ENCODE data around the gene CCDC89.

The CCDC89 gene

GRCh38 chr11:85685820-85686459 lies at the start of gene CCDC89:
TSS of gene CCDC89 (minus strand) at chr11:85686195. CDS start at chr11:85686130, 65 bp downstream.
- no peak for DNase-seq

GRCh38 chr11:85732965-85733364 lies 47.0 kb upstream of the CCDC89 start:
- no peak for DNase-seq

GRCh38 chr11:85726381-85726780 lies 40.4 kb upstream of the CCDC89 start:
- DNase-seq: no peak

DNA sequence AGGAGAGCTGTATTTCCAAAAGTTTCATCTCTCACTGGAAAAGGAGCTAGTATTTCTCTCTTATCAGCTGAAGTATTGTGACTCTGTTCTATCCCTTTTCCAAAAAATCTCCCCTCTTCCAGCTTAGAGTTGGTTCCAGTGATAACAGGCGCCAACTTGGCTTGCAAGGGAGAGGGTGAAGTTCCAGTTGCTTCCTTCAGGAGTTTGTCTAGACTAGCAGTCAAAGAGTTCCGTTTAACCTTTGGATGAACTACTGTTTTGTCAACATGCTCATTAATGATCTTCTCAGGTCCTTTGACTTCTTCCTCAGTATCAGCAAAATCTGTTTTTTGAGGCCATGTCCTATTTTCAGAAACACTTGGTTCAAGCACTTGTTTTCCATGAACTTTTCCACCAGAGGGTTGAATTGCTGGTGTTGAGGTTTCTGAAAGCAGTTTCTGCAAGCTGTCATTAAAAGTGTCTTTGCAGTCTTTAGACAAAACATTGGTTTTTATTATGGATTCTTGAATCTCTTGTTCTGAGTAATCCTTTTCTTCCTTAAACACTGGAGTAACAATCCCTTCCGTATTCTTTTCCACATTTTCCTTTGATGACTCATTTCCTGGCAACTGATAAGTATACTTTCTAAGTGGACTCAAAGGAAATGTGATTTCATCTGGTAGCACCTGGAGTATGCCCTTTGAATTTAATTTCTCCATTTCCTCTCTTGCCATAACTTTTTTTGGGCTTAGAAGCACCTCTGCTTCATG lies 39.7 kb upstream of the CCDC89 start:
- DNase-seq: no peak

- no peak for DNase-seq
Measured at GRCh38 chr11:85724748-85725465, 38.9 kb upstream of the CCDC89 start.

GRCh38 chr11:85723088-85723487 lies 37.1 kb upstream of the CCDC89 start:
- no peak for DNase-seq

DNA sequence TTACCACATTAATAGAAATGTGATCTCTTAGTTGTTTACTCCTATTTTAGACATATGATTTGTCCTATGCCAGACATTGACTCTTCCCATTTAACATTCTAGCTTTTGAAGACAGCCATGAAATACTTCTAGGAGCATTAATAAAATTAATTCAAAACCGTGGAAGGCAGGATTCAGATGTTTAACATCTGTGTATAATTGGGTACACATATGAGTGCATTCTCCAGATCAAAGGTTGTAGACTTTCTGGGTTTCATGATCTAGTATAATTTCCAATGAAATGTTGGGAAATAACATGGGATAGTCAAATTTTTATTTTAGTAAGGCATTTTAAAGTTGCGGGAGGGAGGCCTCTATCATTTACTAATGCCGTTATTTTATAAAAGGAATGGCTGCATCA lies 35.2 kb upstream of the CCDC89 start:
- no peak for DNase-seq

- DNase-seq: no peak
Measured at GRCh38 chr11:85718991-85719807, 33.2 kb upstream of the CCDC89 start.

DNA sequence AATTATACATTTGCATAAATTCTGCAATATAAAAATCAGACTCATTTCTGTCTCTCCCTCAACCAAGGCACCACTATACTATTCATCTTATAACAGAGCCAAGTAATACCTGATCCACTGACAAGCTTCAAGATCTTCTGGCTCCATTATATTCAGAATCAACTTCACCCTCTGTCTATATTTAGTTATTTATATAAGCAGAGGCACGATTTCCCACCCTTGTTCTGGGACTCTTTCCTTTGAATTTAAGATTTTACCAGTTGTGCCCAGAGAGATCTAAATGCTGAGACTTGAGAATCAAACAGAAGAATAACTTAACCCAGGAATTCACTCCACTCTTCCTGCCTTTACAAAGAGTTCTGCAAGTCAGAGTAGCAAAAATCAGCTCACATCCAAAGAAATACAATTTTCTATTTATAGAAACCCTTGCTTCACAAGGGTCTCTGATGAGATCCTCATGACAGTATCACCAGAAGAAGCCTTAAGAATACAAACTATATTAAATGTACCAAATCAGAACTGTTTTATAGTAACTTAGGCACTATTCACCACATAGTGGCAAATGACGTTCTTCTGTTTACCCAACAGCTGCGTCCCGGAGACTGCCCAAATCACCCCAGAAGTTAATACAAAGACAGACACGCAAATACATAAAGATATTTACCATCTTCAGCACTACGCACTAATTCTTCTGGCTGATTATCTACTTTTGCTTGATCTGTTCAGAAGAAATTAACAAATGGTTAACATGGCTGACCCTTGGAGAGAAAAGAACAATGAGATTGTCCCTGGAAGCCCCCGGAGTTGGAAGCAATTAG lies 32.3 kb upstream of the CCDC89 start:
- no peak for DNase-seq

- DNase-seq: no peak
Measured at GRCh38 chr11:85717429-85717828, 31.4 kb upstream of the CCDC89 start.

- no peak for DNase-seq
Measured at GRCh38 chr11:85712953-85713352, 27.0 kb upstream of the CCDC89 start.

- DNase-seq: no peak
Measured at GRCh38 chr11:85710917-85711316, 24.9 kb upstream of the CCDC89 start.

DNA sequence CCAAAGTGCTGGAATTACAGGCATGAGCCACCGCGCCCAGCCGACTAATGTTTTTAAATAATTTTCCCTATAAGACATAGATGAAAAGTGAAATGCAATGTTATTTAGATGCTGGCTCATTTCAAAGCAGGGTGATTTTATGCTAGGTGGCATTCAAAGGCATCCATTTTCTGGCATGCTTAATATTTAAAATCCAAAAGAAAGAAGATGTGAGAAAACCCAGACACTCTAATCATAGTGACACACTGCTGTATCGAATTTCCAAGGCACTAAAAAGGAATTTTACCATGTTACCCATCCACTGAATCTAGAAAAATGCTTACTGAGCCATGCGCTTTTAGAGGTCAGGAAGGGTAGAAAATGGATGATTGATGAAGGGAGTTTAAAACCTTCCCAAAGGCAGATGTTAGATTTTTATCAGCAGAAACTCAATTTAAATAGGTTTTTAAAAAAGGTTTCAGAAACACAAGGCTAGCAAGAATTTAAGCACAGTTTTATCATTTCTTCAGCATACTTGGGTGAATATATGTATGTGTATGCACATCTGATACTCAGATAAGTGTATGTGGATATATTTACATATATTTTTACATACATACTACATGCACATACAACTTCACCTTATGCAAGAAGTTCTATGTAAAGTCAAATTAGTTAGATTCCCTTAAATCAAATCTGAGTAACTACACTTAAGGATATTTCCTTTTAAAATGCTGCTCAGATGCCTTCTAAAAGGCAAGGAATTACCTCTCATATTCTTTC lies 24.1 kb upstream of the CCDC89 start:
- DNase-seq: no peak

- DNase-seq: no peak
Measured at GRCh38 chr11:85705800-85706199, 19.8 kb upstream of the CCDC89 start.

- DNase-seq: no peak
Measured at GRCh38 chr11:85704967-85705366, 19.0 kb upstream of the CCDC89 start.

GRCh38 chr11:85699957-85700741 lies 14.2 kb upstream of the CCDC89 start:
- DNase-seq: no peak

DNA sequence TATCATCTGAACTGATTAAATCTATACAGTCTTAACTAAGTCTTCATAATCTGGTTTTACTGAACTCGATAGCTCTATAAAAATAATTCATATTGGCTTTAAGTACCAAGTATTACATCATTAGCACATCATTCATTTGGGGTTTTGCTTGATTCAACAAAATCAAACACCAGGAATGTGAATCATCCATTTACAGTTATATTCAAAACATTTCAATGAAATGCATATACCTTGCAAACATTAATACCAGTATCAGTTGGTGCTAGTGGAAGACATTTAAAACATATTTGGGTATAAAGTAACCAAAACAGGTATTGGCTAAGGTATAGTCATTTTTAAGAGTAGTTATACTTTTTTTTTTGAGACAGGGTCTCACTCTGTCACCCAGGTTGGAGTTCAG lies 12.2 kb upstream of the CCDC89 start:
- DNase-seq: no peak

- no peak for DNase-seq
Measured at GRCh38 chr11:85697747-85698146, 11.8 kb upstream of the CCDC89 start.

DNA sequence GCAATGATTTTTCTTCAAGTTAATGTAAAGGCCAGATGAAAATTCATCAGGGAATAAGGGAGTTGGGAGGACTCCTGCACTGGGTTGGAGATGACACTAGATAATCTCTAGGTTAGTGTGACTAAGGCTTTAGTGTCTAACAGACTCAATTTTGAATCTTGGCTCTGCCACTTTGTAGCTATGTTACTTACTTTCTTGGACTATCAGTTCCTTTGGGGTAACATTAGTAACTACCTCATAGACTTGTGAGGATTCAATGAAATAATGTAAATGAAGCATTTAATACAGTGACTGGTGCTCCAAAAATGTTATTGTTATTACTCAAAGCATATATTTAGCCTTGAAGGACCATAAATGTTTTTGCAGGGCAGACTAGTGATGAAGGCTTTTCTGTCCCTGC lies 9.6 kb upstream of the CCDC89 start:
- DNase-seq: no peak

DNA sequence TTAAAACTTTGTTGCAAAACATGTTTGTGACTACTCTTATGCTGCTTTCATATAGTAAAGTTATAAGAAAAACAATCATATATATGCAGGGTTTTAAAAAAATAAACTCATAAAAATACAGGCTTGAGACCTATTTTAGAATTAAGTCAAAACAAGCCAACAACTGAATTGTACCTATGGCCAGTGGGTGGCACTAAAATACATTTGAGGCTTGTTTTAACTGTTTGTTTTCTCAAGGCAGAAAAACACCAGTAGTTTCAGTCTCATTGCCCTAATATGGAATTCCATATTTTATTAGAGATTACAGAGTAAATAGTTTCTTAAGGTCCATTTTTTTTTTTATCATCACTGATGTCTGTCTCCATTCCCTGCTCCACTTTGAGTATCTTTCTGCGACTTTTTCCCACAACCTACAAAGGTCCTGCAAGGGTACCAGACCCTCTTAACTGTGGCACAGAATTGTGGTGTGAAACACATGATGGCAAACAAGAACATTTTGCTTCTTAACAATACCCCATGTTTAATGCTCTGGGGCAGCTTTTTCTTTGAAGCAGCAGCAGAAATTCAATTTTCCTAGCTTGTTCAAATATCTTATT lies 8.5 kb upstream of the CCDC89 start:
- DNase-seq: peak; percentile 55
